Astrocyte of the spinal cord (primary cell): Measurements from ENCODE around the gene TFCP2L1.

Experiments
- DNase-seq: peaks from one replicate; pipeline ENCODE4 v3.0.0; 2011; ENCODE audit warnings: low read depth, low spot score
- H3K4me3 ChIP-seq: 2 replicates; pipeline ENCODE4 v1.5.1; 2011; ENCODE audit warnings: low read depth, mild to moderate bottlenecking, low read length, moderate library complexity
- CTCF ChIP-seq: IDR thresholded peaks from 2 replicates; pipeline ENCODE4 v1.5.1; 2012; ENCODE audit warnings: low read depth, mild to moderate bottlenecking, low read length, inconsistent platforms
- in situ Hi-C: cut with HindIII; loops from 2 replicates; pipeline ENCODE4 v1.10.0; 2017; ENCODE audit warnings: low sequenced_read_pairs

TFCP2L1 gene

GRCh38 chr2:121297217-121297830 is 12.3 kb upstream of the TFCP2L1 start:
- in situ Hi-C loops, result no loop called here
- peak; percentile 25 for DNase-seq
- TF ChIP-seq CTCF, result peak; percentile 83
- H3K4me3 ChIP-seq, result no peak overlapping the region

- no peak for TF ChIP-seq CTCF
- in situ Hi-C loops, result no loop called here
- H3K4me3 ChIP-seq, result no peak overlapping the region
Measured at GRCh38 chr2:121295911-121296650, 11.1 kb upstream of the TFCP2L1 start.

GRCh38 chr2:121294881-121295840 is 10.2 kb upstream of the TFCP2L1 start:
- DNase-seq, result no peak
- no peak overlapping the region for H3K4me3 ChIP-seq
- in situ Hi-C loops, result no loop called here
- TF ChIP-seq CTCF, result no peak

More at GRCh38 chr2:121295911-121296650, 11.1 kb upstream of the TFCP2L1 start:
- no peak for DNase-seq

GRCh38 chr2:121293450-121294325 is 8.7 kb upstream of the TFCP2L1 start:
- no peak for TF ChIP-seq CTCF
- no peak overlapping the region for H3K4me3 ChIP-seq
- in situ Hi-C loops, result no loop called here
- no peak for DNase-seq

GRCh38 chr2:121291251-121291580 is 6.2 kb upstream of the TFCP2L1 start:
- DNase-seq, result no peak
- in situ Hi-C loops, result no loop called here
- no peak for TF ChIP-seq CTCF
- no peak overlapping the region for H3K4me3 ChIP-seq

- DNase-seq, result no peak
- TF ChIP-seq CTCF, result no peak
- no peak overlapping the region for H3K4me3 ChIP-seq
- in situ Hi-C loops, result no loop called here
Measured at GRCh38 chr2:121289271-121289670, 4.3 kb upstream of the TFCP2L1 start.
